RWPE1 (cell line): ENCODE measurements around the gene ATIC.
"Not testable (repeated sequence)": the region's sequence is repeated elsewhere in the genome, so short reads cannot be mapped to it uniquely, and the experiment has no call there.

Experiments
- CTCF ChIA-PET: fragments of 350-600 bp; sonication (Branson Sonifier 250); formaldehyde crosslinking; extraction: SDS; loops from one replicate; lab custom pipeline; 2021; lab: Yijun Ruan, JAX
- POLR2A ChIA-PET: fragments of 400-600 bp; formaldehyde crosslinking; extraction: SDS; loops from one replicate; lab custom pipeline; 2020; ENCODE audit warnings: antibody characterized with exemption; ENCODE audit not compliant: low non-redundant PET; lab: Yijun Ruan, JAX
- DNase-seq: peaks from one replicate; pipeline ENCODE4 v3.0.0; 2012; ENCODE audit warnings: low spot score
- H3K27ac ChIP-seq: fragments of 450-650 bp; 2 replicates; pipeline ENCODE4 v1.5.1; 2017
- TF ChIP-seq, protein P1 (sequence below): fragments of 450-650 bp; conservative IDR thresholded peaks from 2 replicates; pipeline ENCODE4 v1.5.1; 2017; ENCODE audit warnings: low read depth, mild to moderate bottlenecking

Gene ATIC

GRCh38 chr2:215299337-215299859 is 12.5 kb upstream of the ATIC start:
- no peak for DNase-seq
- POLR2A ChIA-PET: no interaction called here
- no peak overlapping the region for H3K27ac ChIP-seq
- CTCF ChIA-PET: no interaction called here
- TF ChIP-seq, protein P1, sequence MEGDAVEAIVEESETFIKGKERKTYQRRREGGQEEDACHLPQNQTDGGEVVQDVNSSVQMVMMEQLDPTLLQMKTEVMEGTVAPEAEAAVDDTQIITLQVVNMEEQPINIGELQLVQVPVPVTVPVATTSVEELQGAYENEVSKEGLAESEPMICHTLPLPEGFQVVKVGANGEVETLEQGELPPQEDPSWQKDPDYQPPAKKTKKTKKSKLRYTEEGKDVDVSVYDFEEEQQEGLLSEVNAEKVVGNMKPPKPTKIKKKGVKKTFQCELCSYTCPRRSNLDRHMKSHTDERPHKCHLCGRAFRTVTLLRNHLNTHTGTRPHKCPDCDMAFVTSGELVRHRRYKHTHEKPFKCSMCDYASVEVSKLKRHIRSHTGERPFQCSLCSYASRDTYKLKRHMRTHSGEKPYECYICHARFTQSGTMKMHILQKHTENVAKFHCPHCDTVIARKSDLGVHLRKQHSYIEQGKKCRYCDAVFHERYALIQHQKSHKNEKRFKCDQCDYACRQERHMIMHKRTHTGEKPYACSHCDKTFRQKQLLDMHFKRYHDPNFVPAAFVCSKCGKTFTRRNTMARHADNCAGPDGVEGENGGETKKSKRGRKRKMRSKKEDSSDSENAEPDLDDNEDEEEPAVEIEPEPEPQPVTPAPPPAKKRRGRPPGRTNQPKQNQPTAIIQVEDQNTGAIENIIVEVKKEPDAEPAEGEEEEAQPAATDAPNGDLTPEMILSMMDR: no peak

DNA sequence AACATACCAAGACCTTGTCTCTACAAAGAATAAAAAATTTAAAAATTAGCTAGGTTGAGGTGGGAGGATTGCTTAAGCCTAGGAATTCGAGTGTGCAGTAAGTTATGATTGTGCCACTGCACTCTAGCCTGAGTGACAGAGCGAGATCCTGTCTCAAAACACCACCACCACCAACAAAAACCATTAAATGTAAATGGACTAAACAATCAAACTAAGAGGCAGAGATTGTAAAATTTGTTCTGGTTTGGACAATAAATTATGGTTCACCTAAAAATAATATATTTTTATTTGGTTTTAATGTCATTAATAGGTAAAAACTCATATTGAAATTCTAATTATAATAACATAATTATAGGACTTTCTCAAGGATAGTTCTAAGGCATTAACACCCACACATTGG is 9.9 kb upstream of the ATIC start:
- DNase-seq: no peak
- CTCF ChIA-PET: no interaction called here
- TF ChIP-seq, protein P1: no peak
- POLR2A ChIA-PET: no interaction called here
- no peak overlapping the region for H3K27ac ChIP-seq

GRCh38 chr2:215311259-215311624 is 617 bp upstream of the ATIC start:
- H3K27ac ChIP-seq: peak overlapping the region; percentile 79
- ChIA-PET POLR2A (interaction anchor here (0.7 kb wide), 3 partner anchors 124 to 285 kb away, joined by 8 to 12 read pairs (median 10); no protein-coding TSS in a partner anchor), CTCF (interaction anchor here (0.7 to 1.4 kb wide), 2 partner anchors 207 to 350 kb away, joined by 3 read pairs; no protein-coding TSS in a partner anchor)
- not testable (repeated sequence) for DNase-seq

DNA sequence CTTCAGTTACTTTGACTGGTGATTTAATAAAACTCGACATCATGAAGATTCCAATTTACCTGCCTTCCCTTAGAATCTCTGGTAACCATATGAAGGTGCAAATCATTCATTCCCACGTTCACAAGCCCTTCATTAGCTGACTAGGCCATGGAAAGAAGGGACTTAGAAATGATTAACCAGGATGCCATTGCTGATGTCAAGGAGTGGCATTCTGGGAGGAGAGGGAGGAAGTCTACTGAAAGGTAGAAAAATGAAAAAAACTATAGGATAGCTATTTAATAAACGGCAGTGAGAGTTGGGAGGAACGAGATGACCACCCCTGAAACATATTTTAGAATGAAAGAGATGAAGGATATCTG is 1.4 kb downstream of the ATIC start:
- H3K27ac ChIP-seq: no peak overlapping the region
- ChIA-PET POLR2A (no interaction called here), CTCF (no interaction called here)
- TF ChIP-seq, protein P1: no peak
- DNase-seq: no peak

DNA sequence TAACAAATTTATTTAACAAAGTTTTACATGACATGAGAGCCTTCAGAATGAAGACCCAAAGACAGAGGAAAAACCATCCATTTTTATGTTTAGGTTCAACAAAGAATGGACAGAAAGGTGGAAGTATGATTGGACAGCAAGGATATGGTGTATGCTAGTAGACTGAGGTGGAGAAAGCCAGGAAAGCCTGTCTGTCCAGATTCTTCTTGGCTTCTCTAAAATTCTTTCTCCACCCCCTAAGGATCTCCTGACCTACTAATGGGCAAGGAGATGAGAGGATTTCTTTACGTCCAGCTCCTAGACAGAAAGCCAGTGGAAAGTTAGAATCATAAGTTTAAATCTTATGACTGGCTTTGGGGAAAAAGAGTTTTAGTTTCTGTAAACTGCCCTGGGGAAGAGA is 3.0 kb downstream of the ATIC start:
- no peak overlapping the region for H3K27ac ChIP-seq
- TF ChIP-seq, protein P1: no peak
- POLR2A ChIA-PET: no interaction called here
- CTCF ChIA-PET: no interaction called here
- no peak for DNase-seq

GRCh38 chr2:215315301-215315700 is 3.4 kb downstream of the ATIC start:
- ChIA-PET CTCF (no interaction called here), POLR2A (no interaction called here)
- no peak for DNase-seq
- TF ChIP-seq, protein P1: no peak
- peak overlapping the region; percentile 24; the same call in 1 of the 2 replicates for H3K27ac ChIP-seq

DNA sequence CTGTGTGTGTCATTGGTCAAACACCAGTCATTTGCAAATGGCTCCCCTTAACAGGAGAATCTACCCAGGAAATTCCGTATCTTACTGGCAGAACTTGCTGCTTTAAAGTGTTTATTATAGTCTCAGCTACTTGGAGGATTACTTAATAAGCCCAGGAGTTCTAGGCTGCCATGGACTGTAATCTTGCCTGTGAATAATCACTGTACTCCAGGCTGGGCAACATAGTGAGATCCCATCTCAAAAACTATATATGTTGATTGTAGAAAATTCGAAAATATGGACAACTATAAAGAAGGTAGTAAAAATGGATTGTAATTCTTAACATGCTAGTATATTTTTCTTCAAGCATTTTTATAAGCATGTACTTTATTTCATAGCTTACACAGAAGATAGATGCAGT is 4.5 kb downstream of the ATIC start:
- TF ChIP-seq, protein P1: no peak
- POLR2A ChIA-PET: no interaction called here
- DNase-seq: no peak
- no peak overlapping the region for H3K27ac ChIP-seq
- CTCF ChIA-PET: interaction anchor here (0.6 kb wide), 2 partner anchors 307 to 577 kb away, joined by 3 read pairs; no protein-coding TSS in a partner anchor
